ENCODE data around the gene RALGAPA2. TPM values are rescaled to one million over a fixed set of nuclear protein-coding genes. Genes with fewer than 3 reads are reported as not detected.

RALGAPA2 gene
- total and polyA plus RNA-seq, 2 experiments from 2014 or later = 13.1 to 43.4 TPM

- TF ChIP-seq EZH2phosphoT487 (IDR thresholded peaks at IDR 0.05; ENCODE audit: unreplicated experiment) = no peak
Measured at GRCh38 chr20:20580139-20580538, 132.3 kb downstream of the RALGAPA2 start (continued).

GRCh38 chr20:20578838-20579237 is 133.6 kb downstream of the RALGAPA2 start:
- Mint-ChIP-seq H3K4me1 (peaks cover 15% of the 10 kb centered on the region), H3K4me3 (no peak overlapping the region), H3K27me3 (ENCODE audit: insufficient read depth, low read depth, poor library complexity) (no peaks in the 10 kb centered on the region), H3K9me3 (no peaks in the 10 kb centered on the region), H3K36me3 (ENCODE audit: low read depth) (peaks cover 7% of the 10 kb centered on the region; the same call in 2 of the 3 replicates), H3K27ac (no peak overlapping the region)
- Histone ChIP-seq H2AFZ (no peak overlapping the region), H3K27ac (ENCODE audit: low read depth) (no peak overlapping the region), H3K4me2 (no peak overlapping the region), H3K4me1 (ENCODE audit: insufficient read depth) (peaks cover 6% of the 10 kb centered on the region; the same call in 1 of the 2 replicates), H3K9me2 (ENCODE audit: insufficient read depth) (no peaks in the 10 kb centered on the region), H3K79me2 (replicated peaks; ENCODE audit: insufficient read depth) (no peaks in the 10 kb centered on the region), H3F3A (replicated peaks; ENCODE audit: low read depth) (no peaks in the 10 kb centered on the region), H3K27me3 (ENCODE audit: insufficient read depth) (no peaks in the 10 kb centered on the region), H3K4me3 (no peak overlapping the region), H4K20me1 (replicated peaks; ENCODE audit: insufficient read depth) (no peaks in the 10 kb centered on the region; the same call in 1 of the 2 replicates), H3K36me3 (ENCODE audit: insufficient read depth) (no peaks in the 10 kb centered on the region)
- ATAC-seq (no peak), DNase-seq (ENCODE audit: low spot score) (no peak)
- TF ChIP-seq CTCF (conservative IDR thresholded peaks at IDR 0.05; ENCODE audit: low read depth in 2 of 2) (no peak), ETS1 (IDR thresholded peaks at IDR 0.05) (no peak)

GRCh38 chr20:20573797-20574196 is 138.6 kb downstream of the RALGAPA2 start:
- Histone ChIP-seq H3K79me2 (replicated peaks; ENCODE audit: insufficient read depth) (no peaks in the 10 kb centered on the region), H3F3A (replicated peaks; ENCODE audit: low read depth) (no peaks in the 10 kb centered on the region), H3K4me2 (no peak overlapping the region), H3K9me2 (ENCODE audit: insufficient read depth) (no peaks in the 10 kb centered on the region), H4K20me1 (replicated peaks; ENCODE audit: insufficient read depth) (no peaks in the 10 kb centered on the region; the same call in 1 of the 2 replicates), H3K27me3 (ENCODE audit: insufficient read depth) (no peaks in the 10 kb centered on the region), H2AFZ (no peak overlapping the region), H3K36me3 (ENCODE audit: insufficient read depth) (no peaks in the 10 kb centered on the region), H3K4me1 (ENCODE audit: insufficient read depth) (peaks cover 4% of the 10 kb centered on the region; the same call in 1 of the 2 replicates), H3K4me3 (no peak overlapping the region), H3K27ac (ENCODE audit: low read depth) (no peak overlapping the region)
- Mint-ChIP-seq H3K36me3 (ENCODE audit: low read depth) (no peaks in the 10 kb centered on the region; the same call in 2 of the 3 replicates), H3K4me1 (peaks cover 9% of the 10 kb centered on the region), H3K27ac (no peak overlapping the region), H3K4me3 (no peak overlapping the region), H3K9me3 (no peaks in the 10 kb centered on the region), H3K27me3 (ENCODE audit: insufficient read depth, low read depth, poor library complexity) (no peaks in the 10 kb centered on the region)
- DNase-seq (ENCODE audit: low spot score) = no peak
- no peak for ATAC-seq
- no peak for TF ChIP-seq ETS1 (IDR thresholded peaks at IDR 0.05)
- no peak for TF ChIP-seq NANOG (IDR thresholded peaks at IDR 0.05; ENCODE audit: borderline replicate concordance)
- TF ChIP-seq ZNF462 (CRISPR knock-in tag; IDR thresholded peaks at IDR 0.05) = no peak
- TF ChIP-seq CTCF (conservative IDR thresholded peaks at IDR 0.05; ENCODE audit: low read depth in 2 of 2) = no peak
- no peak for TF ChIP-seq EZH2 (IDR thresholded peaks at IDR 0.05; ENCODE audit: low read depth, unreplicated experiment)
